Nephron progenitor cell (in vitro differentiated cells): Measurements from ENCODE around the gene TMA7B.

Experiments
- DNase-seq: peaks from one replicate; pipeline ENCODE4 v3.0.0; 2021
- H3K27ac Mint-ChIP-seq: 2 replicates; pipeline ENCODE4 v1.8.0; 2021; ENCODE audit warnings: mild to moderate bottlenecking, moderate library complexity, mixed read lengths
- H3K27me3 Mint-ChIP-seq: 2 replicates; pipeline ENCODE4 v1.8.0; 2021; ENCODE audit warnings: mild to moderate bottlenecking, low read depth, mixed read lengths; ENCODE audit not compliant: poor library complexity
- H3K36me3 Mint-ChIP-seq: 2 replicates; pipeline ENCODE4 v1.8.0; 2021; ENCODE audit warnings: low read depth, mixed read lengths
- H3K4me1 Mint-ChIP-seq: 2 replicates; pipeline ENCODE4 v1.8.0; 2021; ENCODE audit warnings: mixed read lengths
- H3K4me3 Mint-ChIP-seq: 2 replicates; pipeline ENCODE4 v1.8.0; 2021; ENCODE audit warnings: mild to moderate bottlenecking, moderate library complexity, mixed read lengths
- H3K9me3 Mint-ChIP-seq: 2 replicates; pipeline ENCODE4 v1.8.0; 2021; ENCODE audit warnings: mild to moderate bottlenecking, moderate library complexity, mixed read lengths
- TF ChIP-seq, protein P1 (sequence below): fragments of 200-600 bp; sonication (generic); IDR thresholded peaks from 2 replicates; pipeline ENCODE4 v1.5.0; 2021; ENCODE audit warnings: antibody characterized with exemption

The TMA7B gene

DNA sequence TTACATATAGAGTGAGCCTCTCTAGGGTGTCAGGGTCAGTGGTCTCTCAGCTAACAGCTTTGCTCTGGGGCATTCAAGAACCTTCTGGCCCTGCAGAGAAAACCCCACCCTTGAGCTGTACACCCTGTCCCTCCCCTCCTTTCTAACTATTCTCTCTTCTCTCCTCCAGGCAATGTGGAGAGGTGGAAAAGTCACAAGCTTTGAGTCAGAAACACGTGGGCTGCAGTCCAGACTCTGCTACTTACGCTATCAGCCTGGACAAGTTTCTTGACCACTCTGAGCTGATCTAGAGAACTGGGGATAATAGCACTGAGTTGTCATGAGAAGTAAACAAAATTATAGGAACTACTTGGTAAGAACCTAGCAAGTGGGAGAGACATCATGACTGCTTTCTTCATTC is 23.8 kb downstream of the TMA7B start:
- H3K27ac Mint-ChIP-seq: no peak overlapping the region
- H3K36me3 Mint-ChIP-seq: no peaks in the 10 kb centered on the region
- TF ChIP-seq, protein P1, sequence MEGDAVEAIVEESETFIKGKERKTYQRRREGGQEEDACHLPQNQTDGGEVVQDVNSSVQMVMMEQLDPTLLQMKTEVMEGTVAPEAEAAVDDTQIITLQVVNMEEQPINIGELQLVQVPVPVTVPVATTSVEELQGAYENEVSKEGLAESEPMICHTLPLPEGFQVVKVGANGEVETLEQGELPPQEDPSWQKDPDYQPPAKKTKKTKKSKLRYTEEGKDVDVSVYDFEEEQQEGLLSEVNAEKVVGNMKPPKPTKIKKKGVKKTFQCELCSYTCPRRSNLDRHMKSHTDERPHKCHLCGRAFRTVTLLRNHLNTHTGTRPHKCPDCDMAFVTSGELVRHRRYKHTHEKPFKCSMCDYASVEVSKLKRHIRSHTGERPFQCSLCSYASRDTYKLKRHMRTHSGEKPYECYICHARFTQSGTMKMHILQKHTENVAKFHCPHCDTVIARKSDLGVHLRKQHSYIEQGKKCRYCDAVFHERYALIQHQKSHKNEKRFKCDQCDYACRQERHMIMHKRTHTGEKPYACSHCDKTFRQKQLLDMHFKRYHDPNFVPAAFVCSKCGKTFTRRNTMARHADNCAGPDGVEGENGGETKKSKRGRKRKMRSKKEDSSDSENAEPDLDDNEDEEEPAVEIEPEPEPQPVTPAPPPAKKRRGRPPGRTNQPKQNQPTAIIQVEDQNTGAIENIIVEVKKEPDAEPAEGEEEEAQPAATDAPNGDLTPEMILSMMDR: no peak
- peaks cover 22% of the 10 kb centered on the region for H3K4me1 Mint-ChIP-seq
- no peak for DNase-seq
- no peak overlapping the region for H3K4me3 Mint-ChIP-seq
- no peaks in the 10 kb centered on the region for H3K9me3 Mint-ChIP-seq
- H3K27me3 Mint-ChIP-seq: peaks cover 23% of the 10 kb centered on the region

DNA sequence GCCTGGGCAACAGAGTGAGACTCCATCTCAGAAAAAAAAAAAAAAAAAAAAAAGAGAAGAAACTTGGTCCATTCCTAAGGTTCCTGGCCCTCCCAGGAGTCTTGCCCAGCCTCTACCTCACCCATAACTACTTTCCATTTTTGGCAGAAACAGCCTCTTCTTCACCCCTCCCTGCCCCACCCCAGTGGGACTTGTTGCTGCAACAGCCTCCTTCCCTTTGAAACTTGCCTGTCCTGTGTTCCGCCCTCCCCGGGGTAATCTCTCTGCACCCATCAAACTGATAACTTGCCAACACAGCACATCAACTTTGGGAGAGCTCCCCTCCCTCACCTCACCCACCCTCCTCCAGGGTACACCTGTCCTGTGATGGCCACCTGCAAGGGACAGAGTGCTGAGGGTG is 24.5 kb downstream of the TMA7B start:
- H3K4me1 Mint-ChIP-seq: peaks cover 30% of the 10 kb centered on the region
- H3K36me3 Mint-ChIP-seq: no peaks in the 10 kb centered on the region
- TF ChIP-seq, protein P1: no peak
- DNase-seq: no peak
- no peaks in the 10 kb centered on the region for H3K9me3 Mint-ChIP-seq
- H3K27ac Mint-ChIP-seq: no peak overlapping the region
- H3K27me3 Mint-ChIP-seq: peaks cover 19% of the 10 kb centered on the region
- H3K4me3 Mint-ChIP-seq: no peak overlapping the region

DNA sequence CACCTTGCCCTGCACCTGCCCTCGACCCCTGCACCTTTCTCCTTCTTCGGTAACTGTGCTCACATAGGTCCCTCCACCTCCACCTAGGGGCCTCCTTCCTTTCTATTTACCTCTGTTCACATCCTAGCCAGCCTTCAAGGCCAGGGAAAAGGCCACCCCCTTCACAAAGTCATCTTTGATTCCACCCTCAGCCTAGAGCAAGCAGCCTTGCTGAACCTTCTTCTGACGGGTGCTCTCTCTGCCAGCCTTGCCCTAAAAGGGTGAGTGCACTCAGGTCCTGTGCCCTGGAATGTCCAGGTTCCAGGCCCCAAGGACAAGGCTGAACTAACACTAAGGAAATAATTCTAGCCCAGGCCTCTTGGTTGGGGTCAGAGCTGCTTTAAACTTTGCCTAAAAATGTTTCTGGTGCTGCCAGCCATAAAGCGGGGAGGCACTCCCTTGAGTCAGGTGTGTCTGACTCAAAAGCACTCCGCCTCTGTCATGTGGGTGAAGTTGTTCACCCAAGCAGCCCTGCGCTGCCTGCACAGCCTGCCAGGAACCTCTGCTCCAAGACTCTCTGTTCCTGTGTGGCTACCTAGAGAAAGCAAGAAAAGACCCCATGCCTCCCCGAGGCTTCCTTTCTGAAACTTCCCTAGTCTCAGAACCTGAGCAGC is 25.3 kb downstream of the TMA7B start:
- peaks cover 21% of the 10 kb centered on the region for H3K27me3 Mint-ChIP-seq
- no peaks in the 10 kb centered on the region for H3K36me3 Mint-ChIP-seq
- H3K27ac Mint-ChIP-seq: no peak overlapping the region
- DNase-seq: no peak
- TF ChIP-seq, protein P1: no peak
- H3K4me1 Mint-ChIP-seq: peaks cover 33% of the 10 kb centered on the region
- H3K9me3 Mint-ChIP-seq: no peaks in the 10 kb centered on the region
- no peak overlapping the region for H3K4me3 Mint-ChIP-seq

DNA sequence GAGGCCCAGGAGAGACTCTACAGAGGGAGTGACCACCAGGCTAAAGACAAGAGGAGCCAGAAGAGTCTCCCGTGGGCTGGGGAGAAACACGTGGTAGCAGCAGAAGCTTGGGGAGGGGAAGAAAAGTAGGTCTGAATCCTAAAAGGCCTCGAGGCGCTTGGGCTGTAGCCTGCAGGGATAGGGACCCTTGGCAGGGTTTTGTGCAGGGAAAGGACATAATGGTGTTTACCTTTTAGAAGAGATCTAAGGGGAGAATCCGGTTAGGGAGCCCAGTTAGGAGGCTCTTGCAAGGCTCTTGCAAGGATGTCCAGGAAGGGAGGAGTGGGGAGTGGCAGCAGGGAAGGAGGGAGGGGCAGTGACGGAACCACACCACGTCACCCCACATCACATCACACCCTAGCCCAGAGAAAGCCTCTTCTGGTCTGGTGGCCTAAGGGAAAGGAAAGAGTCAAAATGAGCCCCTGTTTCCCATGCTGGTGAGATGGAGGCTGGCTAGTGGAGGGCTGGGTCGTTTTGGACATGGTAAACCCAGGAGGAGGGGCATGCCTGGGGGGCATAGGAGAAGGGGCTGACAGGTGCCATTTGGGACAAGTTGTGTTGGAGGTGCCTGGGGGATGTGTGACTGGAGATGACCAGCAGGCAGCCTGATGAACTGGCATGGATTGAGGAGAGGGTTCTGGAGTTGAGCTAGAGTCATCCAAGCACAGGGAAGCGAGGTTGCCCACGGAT is 28.4 kb downstream of the TMA7B start:
- H3K4me3 Mint-ChIP-seq: no peak overlapping the region
- TF ChIP-seq, protein P1: no peak
- H3K9me3 Mint-ChIP-seq: no peaks in the 10 kb centered on the region
- H3K4me1 Mint-ChIP-seq: peaks cover 44% of the 10 kb centered on the region
- DNase-seq: no peak
- no peaks in the 10 kb centered on the region for H3K36me3 Mint-ChIP-seq
- no peak overlapping the region for H3K27ac Mint-ChIP-seq
- H3K27me3 Mint-ChIP-seq: peaks cover 40% of the 10 kb centered on the region

DNA sequence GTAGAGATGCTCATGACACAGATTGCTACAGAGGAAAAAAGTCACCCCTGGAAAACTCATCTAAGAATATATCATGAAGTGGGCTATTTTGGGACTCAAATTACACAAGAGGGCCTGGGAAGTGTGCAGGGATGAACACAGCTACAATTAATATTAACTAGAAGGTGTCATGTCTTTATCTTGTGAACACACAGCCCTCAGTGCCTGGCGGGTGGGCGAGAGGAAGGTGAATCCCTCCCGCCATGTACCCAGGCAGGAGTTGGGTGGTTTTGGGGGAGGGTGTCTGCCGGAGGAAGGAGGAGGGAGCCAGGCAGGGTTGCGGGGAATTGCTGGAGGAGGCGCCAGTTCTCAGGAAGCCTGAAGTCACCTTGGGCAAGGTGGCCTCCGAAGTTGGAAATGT is 29.4 kb downstream of the TMA7B start:
- DNase-seq: no peak
- TF ChIP-seq, protein P1: no peak
- H3K27me3 Mint-ChIP-seq: peaks cover 45% of the 10 kb centered on the region
- no peaks in the 10 kb centered on the region for H3K9me3 Mint-ChIP-seq
- H3K4me1 Mint-ChIP-seq: peaks cover 44% of the 10 kb centered on the region
- no peak overlapping the region for H3K4me3 Mint-ChIP-seq
- no peaks in the 10 kb centered on the region for H3K36me3 Mint-ChIP-seq
- H3K27ac Mint-ChIP-seq: peak overlapping the region; percentile 42

DNA sequence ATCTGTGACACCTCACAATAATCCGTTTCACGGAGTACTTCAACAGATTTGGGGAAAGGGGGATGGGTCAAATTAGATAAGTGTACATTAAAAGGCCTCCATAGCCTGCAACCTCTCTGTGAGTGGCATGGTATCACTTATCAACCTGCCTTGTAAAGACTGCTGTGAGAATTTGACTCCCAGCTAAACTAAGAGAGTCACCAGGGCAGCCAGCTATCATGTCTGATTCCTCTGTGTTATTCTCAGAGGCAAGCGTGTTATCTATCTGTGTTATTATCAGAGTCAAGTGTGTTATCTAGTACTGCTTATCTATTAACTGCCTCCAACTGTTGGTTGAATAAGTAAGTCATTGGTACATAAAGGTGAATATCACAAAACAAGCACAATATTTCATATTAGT is 30.5 kb downstream of the TMA7B start:
- H3K36me3 Mint-ChIP-seq: no peaks in the 10 kb centered on the region
- no peak overlapping the region for H3K4me3 Mint-ChIP-seq
- H3K27me3 Mint-ChIP-seq: peaks cover 42% of the 10 kb centered on the region
- TF ChIP-seq, protein P1: no peak
- no peaks in the 10 kb centered on the region for H3K9me3 Mint-ChIP-seq
- H3K4me1 Mint-ChIP-seq: peaks cover 40% of the 10 kb centered on the region
- no peak overlapping the region for H3K27ac Mint-ChIP-seq
- no peak for DNase-seq
